Activated T-helper 1 cell treated with anti-CD3 and anti-CD28 coated beads, Interleukin-2, amount 50 U/mL, for 16 hours (primary cell): ENCODE results near the gene SETD1B.
"Not testable (repeated sequence)": the region's sequence is repeated elsewhere in the genome, so short reads cannot be mapped to it uniquely, and the experiment has no call there.

Experiments
- DNase-seq, 2 donors: peaks; one replicate each; pipeline ENCODE4 v3.0.0-alpha.2; 2020; ENCODE audit warnings: low read depth in 1 of 2, low spot score in 1 of 2

Gene SETD1B

DNA sequence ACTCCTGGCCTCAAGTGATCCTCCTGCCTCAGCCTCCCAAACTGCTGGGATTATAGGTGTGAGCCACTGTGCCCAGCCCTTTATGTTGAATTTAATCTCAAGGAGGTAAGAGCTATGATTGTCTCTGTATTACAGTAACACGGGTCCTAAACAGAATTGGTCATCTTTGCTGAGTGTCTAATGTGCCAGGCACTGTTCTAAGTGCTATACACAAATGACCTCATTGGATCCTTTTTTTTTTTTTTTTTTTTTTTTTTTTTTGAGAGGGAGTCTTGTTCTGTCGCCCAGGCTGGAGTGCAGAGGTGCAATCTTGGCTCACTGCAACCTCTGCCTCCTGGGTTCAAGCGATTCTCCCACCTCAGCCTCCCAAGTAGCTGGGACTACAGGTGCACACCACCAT lies 48.6 kb downstream of the SETD1B start:
- not testable (repeated sequence) for DNase-seq

DNA sequence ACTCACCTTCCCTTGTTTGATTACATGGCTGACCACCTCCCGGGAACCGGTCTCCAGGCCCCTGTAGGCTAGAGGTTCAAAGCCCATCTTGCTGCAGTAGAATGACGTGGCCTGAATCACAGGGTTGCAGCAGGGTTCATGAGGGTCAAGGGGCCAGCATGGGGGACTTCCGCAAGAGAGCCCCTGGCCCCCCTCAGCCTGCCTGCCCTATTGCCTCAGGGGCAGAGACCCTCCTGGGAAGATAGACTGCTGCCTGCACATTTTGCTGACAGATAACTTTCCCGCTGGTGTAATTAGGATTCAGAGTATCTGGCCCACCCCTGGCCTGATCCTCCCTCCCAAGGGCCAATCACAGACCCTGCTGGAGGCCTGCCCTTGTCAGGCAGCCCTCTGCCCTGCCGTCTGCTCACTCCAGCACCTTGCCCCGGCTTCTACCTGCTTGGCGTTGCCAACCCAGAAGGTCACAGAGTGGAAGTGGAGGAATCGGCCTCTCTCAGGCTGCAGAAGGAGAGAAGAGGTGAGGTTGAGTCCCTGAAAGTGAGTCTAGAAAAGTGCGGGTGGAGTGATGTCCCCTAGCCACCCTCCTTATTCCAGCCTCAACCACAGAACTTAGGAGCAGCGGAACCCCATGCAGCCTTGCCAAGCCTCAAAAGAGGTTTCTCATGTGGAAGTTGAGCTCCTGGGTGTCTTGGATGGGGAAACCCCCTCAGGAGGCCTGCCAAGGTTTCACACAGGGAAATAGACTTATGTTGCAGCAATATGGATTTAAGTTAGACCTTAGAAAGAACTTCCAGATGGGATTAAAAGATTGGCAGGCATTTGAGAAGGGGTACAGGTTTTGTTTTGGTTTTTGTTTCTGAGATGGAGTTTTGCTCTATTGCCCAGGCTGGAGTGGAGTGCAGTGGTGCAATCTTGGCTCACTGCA lies 53.8 kb downstream of the SETD1B start:
- no peak for DNase-seq

DNA sequence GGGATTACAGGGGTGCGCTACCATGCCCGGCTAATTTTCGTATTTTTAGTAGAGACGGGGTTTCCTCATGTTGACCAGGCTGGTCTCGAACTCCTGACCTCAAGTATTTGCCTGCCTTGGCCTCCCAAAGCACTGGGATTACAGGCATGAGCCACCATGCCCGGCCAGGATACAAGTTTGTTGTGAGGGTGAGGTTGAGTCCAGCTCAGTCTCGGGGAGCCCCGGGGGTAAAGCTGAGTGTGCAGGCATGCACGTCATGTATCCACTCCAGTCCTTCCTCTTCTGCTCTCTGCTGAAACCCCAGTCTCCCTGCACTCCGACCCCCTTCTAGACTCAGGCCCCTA lies 54.5 kb downstream of the SETD1B start:
- DNase-seq, result no peak

DNA sequence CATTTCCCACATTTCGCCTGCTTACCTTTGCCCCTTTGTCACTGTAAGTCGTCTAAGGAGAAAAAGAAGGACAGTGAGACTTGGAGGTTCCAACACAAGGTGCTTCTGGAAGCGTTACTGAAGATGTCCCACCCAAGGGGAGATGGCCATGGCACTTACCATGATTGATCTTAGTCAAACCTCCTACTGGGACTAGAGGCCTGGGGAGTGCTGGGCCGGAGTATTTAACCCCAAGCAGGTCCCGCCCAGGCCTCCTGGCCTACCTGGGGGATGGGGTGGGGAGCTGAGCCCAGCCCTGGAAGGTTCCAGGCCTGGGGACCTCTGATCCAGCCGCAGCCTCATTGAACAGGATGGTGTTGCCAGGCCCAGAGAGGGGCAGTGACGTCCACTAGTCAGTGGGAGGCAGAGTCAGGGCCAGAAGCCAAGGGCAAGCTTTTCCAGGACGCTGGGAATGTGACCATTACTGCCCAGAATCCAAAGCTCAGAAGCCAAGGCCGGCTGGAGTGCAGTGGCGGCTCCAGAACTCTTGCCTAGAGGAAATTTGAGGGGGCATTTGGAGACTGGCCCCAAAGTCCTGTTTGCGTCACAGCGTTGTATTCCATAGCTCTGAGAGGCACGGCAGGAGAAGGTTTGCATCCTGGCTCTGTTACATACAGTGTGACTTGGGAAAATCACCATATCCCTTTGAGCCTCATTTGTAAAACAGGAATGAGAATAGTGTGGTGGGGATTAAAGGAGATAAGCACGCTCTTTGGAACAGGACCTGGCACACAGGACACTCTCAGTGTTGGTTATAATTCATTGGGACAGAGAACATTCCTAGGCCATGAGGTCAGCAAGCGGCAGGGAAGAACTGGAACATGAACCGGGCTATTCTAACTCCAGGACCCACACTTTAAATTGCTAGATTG lies 55.1 kb downstream of the SETD1B start, which contains the start of gene HPD:
Gene HPD (minus strand): TSS at position 198 of the 911 bp plus-strand sequence. CDS start 36 bp downstream, at position 162.
- no peak for DNase-seq

DNA sequence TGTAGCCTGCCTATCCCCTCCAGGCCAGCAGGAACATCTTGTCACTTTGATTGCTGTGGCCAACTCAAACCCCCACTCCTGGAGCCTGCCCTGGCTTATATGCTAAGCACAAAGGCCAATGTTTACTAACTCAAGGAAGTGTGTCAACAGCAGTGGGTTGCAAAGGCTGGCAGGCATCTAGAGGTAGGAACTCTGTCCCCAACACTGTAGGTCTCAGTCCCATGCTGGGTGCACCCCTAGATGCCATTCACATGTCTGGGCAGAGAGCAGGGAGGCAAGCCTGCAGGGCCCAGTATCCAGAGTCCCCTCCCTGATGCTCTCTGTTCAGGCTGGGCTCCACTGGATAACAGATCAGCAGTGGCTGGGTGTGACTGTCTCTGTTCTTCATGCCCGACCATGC lies 56.4 kb downstream of the SETD1B start:
- DNase-seq, result no peak

DNA sequence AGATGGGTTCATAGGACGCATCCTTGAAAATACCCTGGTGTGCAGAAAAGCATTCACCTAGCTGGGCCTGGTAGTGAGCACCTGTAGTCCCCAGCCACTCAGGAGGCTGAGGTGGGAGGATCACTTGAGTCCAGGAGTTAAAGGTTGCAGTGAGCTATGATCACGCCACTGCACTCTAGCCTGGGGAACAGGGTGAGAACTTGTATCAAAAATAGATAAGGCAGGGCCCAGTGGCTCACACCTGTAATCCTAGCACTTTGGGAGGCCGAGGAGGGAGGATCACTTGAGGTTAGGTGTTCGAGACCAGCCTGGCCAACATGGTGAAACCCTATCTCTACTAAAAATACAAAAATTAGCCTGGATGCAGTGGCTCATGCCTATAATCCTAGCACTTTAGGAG lies 56.9 kb downstream of the SETD1B start:
- DNase-seq, result not testable (repeated sequence)

DNA sequence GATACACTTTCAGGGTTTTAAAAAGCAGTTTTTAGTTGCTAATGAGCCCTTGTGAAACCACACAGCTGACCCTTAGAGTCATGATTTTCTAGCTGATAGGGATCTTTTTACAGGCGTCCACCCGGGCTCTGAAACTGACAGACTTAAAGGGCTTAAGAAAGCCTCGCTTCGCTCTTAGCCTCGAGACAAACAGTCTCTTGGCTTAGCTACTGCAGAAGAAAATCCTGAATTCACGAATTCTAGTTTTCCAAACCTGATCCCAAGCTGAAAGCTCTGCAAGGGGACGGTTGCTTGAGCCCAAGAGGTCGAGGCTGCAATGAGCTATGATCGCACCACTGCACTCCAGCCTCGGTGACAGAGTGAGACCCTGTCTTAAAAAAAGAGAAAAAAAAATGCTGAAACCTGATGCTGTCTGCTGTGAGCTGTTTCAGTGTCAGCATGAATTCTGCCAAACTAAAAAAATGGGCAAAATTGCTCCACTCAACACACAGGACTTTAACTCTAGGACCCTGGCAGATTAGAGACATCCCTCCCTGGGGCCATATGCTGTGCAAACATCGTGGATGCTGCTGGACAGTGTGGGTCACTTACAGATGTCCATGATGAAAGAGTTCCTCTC lies 57.9 kb downstream of the SETD1B start:
- DNase-seq, result no peak

DNA sequence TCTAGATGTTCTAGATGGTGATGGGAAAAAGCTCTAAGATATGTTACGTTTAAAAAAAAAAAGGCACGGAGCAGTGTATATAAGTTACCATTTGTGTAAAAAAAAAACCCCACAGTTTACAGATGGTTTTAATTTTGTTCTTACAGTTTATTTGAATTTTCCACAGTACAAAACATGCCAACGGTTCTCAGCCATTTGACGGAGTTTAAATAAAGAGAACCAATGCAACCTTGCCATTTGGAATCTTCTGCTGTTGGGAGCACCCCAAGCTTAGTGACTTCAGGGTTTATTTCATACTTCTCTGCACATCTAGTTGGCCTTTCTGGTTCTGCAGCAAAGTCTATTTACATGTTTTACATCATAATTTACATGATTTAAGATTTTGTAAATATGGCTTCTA lies 62.5 kb downstream of the SETD1B start:
- DNase-seq, result no peak

DNA sequence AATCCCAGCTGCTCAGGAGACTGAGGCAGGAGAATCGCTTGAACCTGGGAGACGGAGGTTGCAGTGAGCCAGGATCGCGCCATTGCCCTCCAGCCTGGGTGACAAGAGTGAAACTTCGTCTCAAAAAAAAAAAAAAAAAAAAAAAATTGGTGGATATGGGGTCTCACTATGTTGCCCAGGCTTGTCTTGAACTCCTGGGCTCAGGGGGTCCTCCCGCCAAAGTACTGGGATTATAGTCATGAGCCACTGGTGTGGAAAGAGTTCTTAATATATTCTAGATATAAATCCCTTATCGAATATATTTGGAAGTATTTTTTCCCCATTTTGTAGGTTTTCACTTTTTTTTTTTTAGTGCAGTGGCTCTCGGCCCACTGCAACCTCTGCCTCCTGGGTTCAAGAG lies 65.4 kb downstream of the SETD1B start:
- not testable (repeated sequence) for DNase-seq

DNA sequence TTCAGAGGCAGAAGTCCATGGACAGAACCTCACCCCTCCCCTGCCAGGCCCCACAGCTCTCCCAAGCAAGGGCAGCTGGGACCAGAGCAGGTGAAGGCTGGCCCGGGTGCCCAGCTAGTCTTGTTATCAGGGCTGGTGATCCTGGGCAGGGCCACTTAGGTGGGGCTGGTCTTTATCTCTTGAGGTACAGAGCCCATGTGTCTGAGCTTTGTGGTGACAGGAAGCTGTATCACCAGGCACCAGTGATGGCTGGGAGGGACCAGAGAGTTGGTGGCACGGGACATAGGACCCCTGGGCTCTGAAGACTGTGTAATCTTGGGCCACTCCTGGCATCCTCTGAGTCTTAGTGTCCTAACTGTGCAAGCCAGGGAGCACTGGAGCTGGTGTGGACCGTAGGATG lies 67.7 kb downstream of the SETD1B start:
- no peak for DNase-seq

DNA sequence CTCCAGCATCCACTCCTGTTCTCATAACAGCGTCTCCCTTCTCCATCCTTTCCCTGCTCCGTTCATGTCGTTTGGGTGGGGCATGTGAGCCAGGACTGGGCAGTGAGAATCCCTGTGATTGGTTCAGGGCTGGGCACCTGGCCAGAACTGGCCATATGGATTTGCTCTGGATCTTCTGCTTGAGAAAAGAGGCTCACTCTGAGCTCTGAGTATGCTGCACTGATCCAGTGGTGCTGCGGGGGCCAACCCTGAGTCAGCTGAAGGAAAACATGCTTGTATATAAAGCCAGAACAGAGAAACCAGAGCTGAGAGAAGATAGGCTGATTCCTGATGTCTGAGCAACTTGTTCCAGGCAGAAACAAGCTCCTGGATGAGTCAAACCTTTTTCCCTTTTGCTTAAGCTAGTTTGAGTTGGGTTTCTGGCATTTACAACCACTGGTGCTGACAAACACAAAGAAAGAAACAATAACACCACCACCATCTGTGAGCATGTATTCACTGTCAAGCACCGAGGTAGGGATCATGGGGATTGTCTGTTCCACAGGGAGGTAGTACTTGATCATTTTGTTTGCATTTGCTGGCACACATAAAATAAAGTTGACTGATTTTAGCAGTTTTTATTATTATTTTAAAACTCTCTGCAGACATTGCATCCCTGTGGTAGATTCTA lies 68.9 kb downstream of the SETD1B start:
- no peak for DNase-seq

DNA sequence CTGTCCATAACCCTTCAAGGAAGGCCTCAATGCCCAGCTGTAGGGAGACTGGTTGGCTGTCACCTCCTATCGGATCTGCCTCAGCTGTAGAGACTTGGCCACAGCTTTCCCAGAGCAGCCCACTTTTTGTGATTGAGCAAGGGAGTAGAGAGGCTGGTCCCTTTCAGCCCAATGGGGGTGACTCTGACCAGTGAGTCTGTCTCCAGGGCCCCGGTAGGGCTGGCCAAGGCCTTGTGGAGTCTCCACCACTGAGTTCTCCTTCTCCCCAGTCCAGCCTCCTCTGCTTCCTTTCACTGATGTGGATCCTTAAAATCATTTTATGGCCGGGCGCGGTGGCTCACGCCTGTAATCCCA lies 69.4 kb downstream of the SETD1B start:
- no peak for DNase-seq

DNA sequence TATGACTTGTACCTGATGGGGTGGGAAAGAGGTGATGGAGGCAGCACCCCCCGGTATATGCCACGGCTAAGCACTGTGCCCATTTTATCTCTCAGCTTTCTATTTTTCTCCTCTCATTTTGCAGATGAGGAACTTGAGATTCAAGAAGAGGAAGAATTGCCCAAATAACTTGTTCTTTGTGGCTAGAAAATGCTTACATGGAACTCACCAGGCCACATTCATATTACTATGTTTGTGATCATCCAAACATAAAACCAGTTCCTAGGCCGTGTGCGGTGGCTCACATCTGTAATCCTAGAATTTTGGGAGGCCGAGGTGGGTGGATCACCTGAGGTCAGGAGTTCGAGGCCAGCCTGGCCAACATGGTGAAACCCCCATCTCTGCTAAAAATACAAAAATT lies 70.3 kb downstream of the SETD1B start:
- DNase-seq, result no peak

DNA sequence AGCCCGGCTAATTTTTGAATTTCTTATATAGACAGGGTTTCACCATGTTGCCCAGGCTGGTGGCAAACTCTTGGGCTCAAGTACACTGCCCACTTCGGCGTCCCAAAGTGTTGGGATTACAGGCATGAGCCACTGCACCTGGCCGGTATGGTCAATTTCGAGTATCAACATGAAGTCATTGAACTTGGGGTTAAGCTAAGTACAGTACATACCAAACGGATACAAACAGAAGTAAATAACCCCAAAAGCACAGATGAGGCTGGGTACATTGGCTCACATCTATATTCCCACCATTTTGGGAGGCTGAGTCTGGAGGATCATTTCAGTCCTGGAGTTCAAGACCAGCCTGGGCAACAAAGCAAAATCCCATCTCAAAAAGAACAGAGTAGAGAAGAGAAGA lies 71.8 kb downstream of the SETD1B start:
- no peak for DNase-seq

DNA sequence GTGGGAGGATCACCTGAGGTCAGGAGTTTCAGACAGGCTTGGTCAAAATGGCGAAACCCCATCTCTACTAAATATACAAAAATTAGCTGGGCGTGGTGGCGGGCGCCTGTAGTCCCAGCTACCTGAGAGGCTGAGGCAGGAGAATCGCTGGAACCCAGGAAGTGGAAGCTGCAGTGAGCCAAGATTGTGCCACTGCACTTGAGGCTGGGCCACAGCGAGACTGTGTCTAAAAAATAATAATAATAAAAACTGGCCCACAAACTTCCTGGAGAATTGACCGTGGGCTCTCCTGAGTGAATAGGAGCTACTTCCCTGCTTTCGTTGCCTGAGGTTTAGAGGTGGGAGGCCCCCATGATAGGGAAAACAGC lies 72.3 kb downstream of the SETD1B start:
- DNase-seq, result not testable (repeated sequence)
